K562 (cell line): ENCODE measurements around the gene SGPP1. TPM values are rescaled to one million over a fixed set of nuclear protein-coding genes. Genes with fewer than 3 reads are reported as not detected.

Experiments used
- ATAC-seq: fragments of 200-7000 bp; cut with Tn5 transposase; 3 replicates; pipeline ENCODE4 v1.9.1; 2020; ENCODE audit warnings: moderate library complexity
- BruUV-seq: library from RNA; stranded (reverse); fragments of 400-500 nt; replicated peaks from 2 replicates; lab custom pipeline; 2021; lab: Mats Ljungman, UMichigan
- CTCF ChIA-PET: fragments of 300-600 bp; formaldehyde crosslinking; extraction: SDS; loops from one replicate; lab custom pipeline; 2021; ENCODE audit warnings: low intra/inter-chr PET ratio; lab: Yijun Ruan, JAX
- POLR2A ChIA-PET: fragments of 300-600, 350-650 bp; sonication (Branson Sonifier 250); formaldehyde crosslinking; extraction: SDS; loops from one replicate; lab custom pipeline; 2021; ENCODE audit warnings: antibody characterized with exemption, inconsistent platforms; lab: Yijun Ruan, JAX
- DNase-seq, 4 experiments: peaks; one replicate each; pipeline versions ENCODE4 v3.0.0 to v3.0.0-alpha.2; 2011 to 2018; ENCODE audit warnings: low spot score in 3 of 4, mixed read lengths in 3 of 4; ENCODE audit errors: extremely low read depth in 1 of 4
- FAIRE-seq: peaks from 2 replicates; lab custom pipeline; 2011; peaks lifted over from hg19 to GRCh38; lab: Jason Lieb, UNC
- H2AFZ ChIP-seq: 2 replicates; pipeline ENCODE4 v1.6.0; 2011; ENCODE audit warnings: low read depth, low read length, control low read depth, inconsistent platforms
- H3K27ac ChIP-seq: fragments of 200-600 bp; 3 replicates; pipeline ENCODE4 v1.8.0; 2011; ENCODE audit warnings: low read depth, mild to moderate bottlenecking, control low read depth, inconsistent platforms, low read length, moderate library complexity, mixed read lengths; ENCODE audit errors: extremely low read depth
- H3K27me3 ChIP-seq, 2 experiments: fragments of 300-600 bp in 1 of 2; 2 replicates in 1 of 2; 3 replicates in 1 of 2; pipeline versions ENCODE4 v1.6.0 to v1.8.0; 2011; ENCODE audit warnings: inconsistent platforms in 2 of 2, low read length in 2 of 2, mild to moderate bottlenecking in 1 of 2, mixed read lengths in 1 of 2, moderate library complexity in 1 of 2; ENCODE audit not compliant: control insufficient read depth in 2 of 2, insufficient read depth in 2 of 2
- H3K36me3 ChIP-seq: fragments of 300-600 bp; 3 replicates; pipeline ENCODE4 v1.8.0; 2011; ENCODE audit warnings: mild to moderate bottlenecking, low read length, inconsistent platforms; ENCODE audit not compliant: control insufficient read depth, insufficient read depth
- H3K4me1 ChIP-seq, 2 experiments: fragments of 200-600 bp in 1 of 2; replicated peaks in 1 of 2; 2 replicates in 1 of 2; 3 replicates in 1 of 2; pipeline versions ENCODE4 v1.5.1 to v1.8.0; 2011; ENCODE audit warnings: inconsistent platforms in 2 of 2, low read length in 2 of 2, mild to moderate bottlenecking in 1 of 2, mixed read lengths in 1 of 2, moderate library complexity in 1 of 2; ENCODE audit not compliant: control insufficient read depth in 2 of 2, insufficient read depth in 2 of 2
- H3K4me2 ChIP-seq: 2 replicates; pipeline ENCODE4 v1.6.1; 2011; ENCODE audit warnings: low read length, control low read depth, inconsistent platforms, mixed read lengths; ENCODE audit not compliant: insufficient read depth
- H3K4me3 ChIP-seq: fragments of 200-600 bp; sonication (generic), shearing (Covaris generic); 2 replicates; pipeline ENCODE4 v1.5.1; 2016; ENCODE audit warnings: control low read depth, inconsistent platforms
- H3K79me2 ChIP-seq: fragments of 200-600 bp; 3 replicates; pipeline ENCODE4 v1.8.0; 2011; ENCODE audit warnings: low read length, inconsistent platforms; ENCODE audit not compliant: control insufficient read depth, insufficient read depth
- H3K9ac ChIP-seq, 2 experiments: 2 replicates each; pipeline versions ENCODE4 v1.6.0 to v1.6.1; 2011; ENCODE audit warnings: low read depth in 2 of 2, low read length in 2 of 2, control low read depth in 1 of 2, inconsistent platforms in 1 of 2, mild to moderate bottlenecking in 1 of 2, mixed read lengths in 1 of 2; ENCODE audit not compliant: insufficient read depth in 1 of 2
- H3K9me1 ChIP-seq: one replicate; pipeline ENCODE4 v1.6.0; 2011; ENCODE audit warnings: inconsistent platforms, mild to moderate bottlenecking, low read length, moderate library complexity; ENCODE audit not compliant: control insufficient read depth, insufficient read depth
- H3K9me3 ChIP-seq: replicated peaks from 2 replicates; pipeline ENCODE4 v1.5.1; 2011; ENCODE audit warnings: low read depth, low read length, inconsistent platforms; ENCODE audit not compliant: control insufficient read depth, insufficient read depth
- H4K20me1 ChIP-seq: replicated peaks from 2 replicates; pipeline ENCODE4 v1.6.1; 2011; ENCODE audit warnings: low read length, inconsistent platforms, mixed read lengths; ENCODE audit not compliant: control insufficient read depth, insufficient read depth
- AFF1 ChIP-seq, 2 experiments: fragments of 450-650 bp; IDR thresholded peaks; 2 replicates each; pipeline ENCODE4 v1.6.1; 2018; ENCODE audit warnings: mild to moderate bottlenecking in 2 of 2, low read depth in 1 of 2; ENCODE audit not compliant: partially characterized antibody in 2 of 2
- CC2D1A ChIP-seq: fragments of 450-650 bp; IDR thresholded peaks from 2 replicates; pipeline ENCODE4 v1.6.1; 2017; ENCODE audit warnings: mild to moderate bottlenecking
- ID3 ChIP-seq, 2 experiments: fragments of 250-450 bp in 1 of 2; fragments of 450-650 bp in 1 of 2; sonication (Bioruptor Pico) in 1 of 2; IDR thresholded peaks; 2 replicates each; pipeline versions ENCODE4 v1.6.1 to v1.8.0; 2016 to 2021; ENCODE audit warnings: mild to moderate bottlenecking in 2 of 2, moderate library complexity in 2 of 2, missing compliant biosample characterization in 1 of 2, missing genetic modification characterization in 1 of 2
- NCOA1 ChIP-seq: fragments of 450-650 bp; IDR thresholded peaks from 2 replicates; pipeline ENCODE4 v1.6.1; 2016; ENCODE audit warnings: low read depth
- NFIC ChIP-seq: fragments of 450-650 bp; IDR thresholded peaks from 2 replicates; pipeline ENCODE4 v1.6.1; 2017; ENCODE audit warnings: mild to moderate bottlenecking, inconsistent platforms
- PML ChIP-seq: IDR thresholded peaks from 2 replicates; pipeline ENCODE4 v1.6.1; 2012; ENCODE audit warnings: low read length, inconsistent platforms
- PYGO2 ChIP-seq: fragments of 450-650 bp; IDR thresholded peaks from 2 replicates; pipeline ENCODE4 v1.6.1; 2016; ENCODE audit warnings: mild to moderate bottlenecking, missing genetic modification characterization, moderate library complexity, missing compliant biosample characterization
- RBBP5 ChIP-seq: fragments of 200-600 bp; sonication (generic); IDR thresholded peaks from 2 replicates; pipeline ENCODE4 v1.6.1; 2012; ENCODE audit warnings: borderline replicate concordance, mild to moderate bottlenecking, low read length, control low read depth, inconsistent platforms; ENCODE audit not compliant: insufficient read depth, poor library complexity, severe bottlenecking
- SMARCB1 ChIP-seq: IDR thresholded peaks from 2 replicates; pipeline ENCODE4 v1.6.1; 2011; ENCODE audit warnings: improper control_type of control experiment, low read depth; ENCODE audit not compliant: insufficient read length
- SRF ChIP-seq, 2 experiments: fragments of 250-450, 450-650 bp in 1 of 2; sonication (Bioruptor Pico) in 1 of 2; sonication (generic) in 1 of 2; formaldehyde crosslinking; IDR thresholded peaks; 2 replicates each; pipeline versions ENCODE4 v1.5.0 to v1.5.1; 2020 to 2022; ENCODE audit warnings: mild to moderate bottlenecking in 1 of 2, missing genetic modification reagents in 1 of 2
- TFAM ChIP-seq: fragments of 250-450 bp; sonication (Bioruptor Pico); conservative IDR thresholded peaks from 2 replicates; pipeline ENCODE4 v1.5.0; 2021; ENCODE audit warnings: mild to moderate bottlenecking, moderate library complexity
- ZNF280A ChIP-seq: fragments of 450-650 bp; IDR thresholded peaks from 2 replicates; pipeline ENCODE4 v1.6.1; 2018; ENCODE audit warnings: mild to moderate bottlenecking, low read depth; ENCODE audit not compliant: partially characterized antibody
- WGBS: fragments of 100-300 bp; shearing (Covaris generic); methylation state at CpG from one replicate; pipeline ENCODE4 v1.1.6; 2016; ENCODE audit warnings: low coverage, mixed read lengths; ENCODE audit not compliant: insufficient coverage; ENCODE audit errors: missing lambda C conversion rate; 5-methylcytosine and 5-hydroxymethylcytosine counted together
- in situ Hi-C: fragments of 300-500 bp; cut with MboI; formaldehyde crosslinking; loops from 4 replicates; pipeline ENCODE4 v1.15.0; 2018; ENCODE audit warnings: inconsistent platforms, mixed read lengths
- intact Hi-C: fragments of 100-400 bp; cut with micrococcal nuclease; formaldehyde crosslinking; loops from 2 replicates; pipeline ENCODE4 v1.14.2; 2022
- polyA plus RNA-seq, 8 experiments: library from polyadenylated mRNA; depleted of rRNA in 4 of 8; stranded (reverse) in 5 of 8; unstranded in 3 of 8; fragments of >200 nt; fragmentation: Nextera tagmentation in 2 of 8; fragmentation: Illumina TruSeq in 1 of 8; extraction: Ambion mirVana in 2 of 8; extraction: Trizol in 1 of 8; gene quantifications; 2 replicates each; pipeline versions ENCODE4 v1.2.1 to v1.2.3, GENCODE V29; 2011 to 2014; ENCODE audit warnings: inconsistent platforms in 1 of 8, missing spikeins in 1 of 8
- total RNA-seq, 7 experiments: library from RNA; depleted of rRNA in 6 of 7; stranded (reverse); fragments of >200 nt in 6 of 7; fragmentation: Illumina TruSeq in 2 of 7; extraction: Trizol in 2 of 7; gene quantifications; 2 replicates each; pipeline versions ENCODE4 v1.2.1 to v1.2.3, GENCODE V29; 2011 to 2021; ENCODE audit warnings: low replicate concordance in 1 of 7

The SGPP1 gene
- total and polyA plus RNA-seq, 9 of the 15 experiments (the other 6 are each of a cell fraction or from before 2014, with no cell fraction given), result 2.2 to 7.3 (median 5.6) TPM

GRCh38 chr14:63727231-63727735 is 582 bp downstream of the SGPP1 start (continued):
- TF ChIP-seq RBBP5, result peak; percentile 89

- peak; percentile 23 for FAIRE-seq
- TSS peak; percentile 71 for BruUV-seq
- TF ChIP-seq ID3 (CRISPR knock-in tag; IDR thresholded peaks at IDR 0.05) (no peak), ID3 (tag; IDR thresholded peaks at IDR 0.05) (no peak), ZNF280A (no peak), TFAM (CRISPR knock-in tag) (no peak), NFIC (no peak), PYGO2 (tag) (no peak), AFF1 (IDR thresholded peaks at IDR 0.05; ENCODE audit: low read depth in 1 of 2, partially characterized antibody in 2 of 2) (no peak), SRF (CRISPR knock-in tag; IDR thresholded peaks at IDR 0.05) (no peak), PML (no peak), NCOA1 (no peak), SMARCB1 (no peak), CC2D1A (no peak)
These were observed 1.4 kb downstream of the SGPP1 start for GRCh38 chr14:63726499-63726898.

More at GRCh38 chr14:63726499-63726898, 1.4 kb downstream of the SGPP1 start:
- ChIA-PET POLR2A (no interaction called here), CTCF (no interaction called here)
- 3% methylated on average over 5 of the region's 5 CpGs for WGBS
- peak overlapping the region; percentile 88 for H3K4me3 ChIP-seq
- H3K4me2 ChIP-seq, result peak overlapping the region; percentile 89
- ATAC-seq (no peak), DNase-seq (no peak)
- H3K27ac ChIP-seq, result peak overlapping the region; percentile 66; the same call in 2 of the 3 replicates
- peaks cover 0 to 11% of the 10 kb centered on the region in 2 experiments; a peak in 2 of 5 replicates for H3K4me1 ChIP-seq
- no peak overlapping the region for H2AFZ ChIP-seq
- no peaks in the 10 kb centered on the region for H3K9me1 ChIP-seq
- no peaks in the 10 kb centered on the region for H3K9me3 ChIP-seq
- peak overlapping the region in 1 of 2 experiments; percentile 69; a peak in 3 of 4 replicates for H3K9ac ChIP-seq
- H3K79me2 ChIP-seq, result peaks cover 32% of the 10 kb centered on the region
- no peaks in the 10 kb centered on the region for H3K27me3 ChIP-seq
- no peaks in the 10 kb centered on the region for H4K20me1 ChIP-seq
- intact Hi-C loops (loop anchor here (2.0 kb wide), 1 partner anchor 84 kb away; no protein-coding TSS in a partner anchor), in situ Hi-C loops (no loop called here)
- no peaks in the 10 kb centered on the region for H3K36me3 ChIP-seq
